ENCODE data around the gene DGKD. TPM values are rescaled to one million over a fixed set of nuclear protein-coding genes. Genes with fewer than 3 reads are reported as not detected.

DGKD gene
- total RNA-seq, 1 experiment from 2014 or later = 41.4 TPM

- TF ChIP-seq CTCF (IDR thresholded peaks at IDR 0.05) = no peak
- no peak for TF ChIP-seq SMAD3 (CRISPR knock-in tag; IDR thresholded peaks at IDR 0.05; ENCODE audit: borderline replicate concordance)
- no peak for TF ChIP-seq ERG (CRISPR knock-in tag; IDR thresholded peaks at IDR 0.05)
These were observed 779 bp downstream of the DGKD start (continued) for GRCh38 chr2:233354971-233355574.

- Mint-ChIP-seq H3K27ac (no peak overlapping the region), H3K4me3 (peak overlapping the region; percentile 80), H3K36me3 (peaks cover 3% of the 10 kb centered on the region; the same call in 1 of the 2 replicates), H3K27me3 (ENCODE audit: low read depth) (peaks cover 36% of the 10 kb centered on the region), H3K4me1 (peaks cover 29% of the 10 kb centered on the region), H3K9me3 (peaks cover 9% of the 10 kb centered on the region)
- ChIA-PET CTCF (interaction anchor here (2.8 kb wide), 1 partner anchor 87 kb away, joined by 9 read pairs; no protein-coding TSS in a partner anchor), POLR2A (no interaction called here)
- no peak for DNase-seq (ENCODE audit: low spot score)
- no peak for ATAC-seq
- TF ChIP-seq CBFB (CRISPR knock-in tag; IDR thresholded peaks at IDR 0.05; ENCODE audit: low read depth) (no peak), ELF4 (CRISPR knock-in tag; IDR thresholded peaks at IDR 0.05; ENCODE audit: low read depth) (no peak), ZNF121 (CRISPR knock-in tag; IDR thresholded peaks at IDR 0.05) (no peak), TCF7 (CRISPR knock-in tag; IDR thresholded peaks at IDR 0.05; ENCODE audit: low read depth) (no peak), RELA (CRISPR knock-in tag; IDR thresholded peaks at IDR 0.05; ENCODE audit: borderline replicate concordance) (no peak), TP53 (CRISPR knock-in tag; IDR thresholded peaks at IDR 0.05) (no peak), ZBTB21 (CRISPR knock-in tag; IDR thresholded peaks at IDR 0.05; ENCODE audit: borderline replicate concordance) (no peak), CREB1 (CRISPR knock-in tag; IDR thresholded peaks at IDR 0.05) (no peak), SMAD3 (CRISPR knock-in tag; IDR thresholded peaks at IDR 0.05; ENCODE audit: borderline replicate concordance) (no peak), MYBL2 (CRISPR knock-in tag; IDR thresholded peaks at IDR 0.05) (no peak), SP1 (CRISPR knock-in tag; conservative IDR thresholded peaks at IDR 0.05) (no peak), NFYB (CRISPR knock-in tag; conservative IDR thresholded peaks at IDR 0.05; ENCODE audit: low read depth) (no peak)
- TF ChIP-seq, protein P1, sequence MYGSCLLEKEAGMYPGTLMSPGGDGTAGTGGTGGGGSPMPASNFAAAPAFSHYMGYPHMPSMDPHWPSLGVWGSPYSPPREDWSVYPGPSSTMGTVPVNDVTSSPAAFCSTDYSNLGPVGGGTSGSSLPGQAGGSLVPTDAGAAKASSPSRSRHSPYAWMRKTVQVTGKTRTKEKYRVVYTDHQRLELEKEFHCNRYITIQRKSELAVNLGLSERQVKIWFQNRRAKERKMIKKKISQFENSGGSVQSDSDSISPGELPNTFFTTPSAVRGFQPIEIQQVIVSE (CRISPR knock-in tag; IDR thresholded peaks at IDR 0.05; ENCODE audit: borderline replicate concordance) = no peak
These were observed 1.6 kb downstream of the DGKD start for GRCh38 chr2:233355916-233356315.

GRCh38 chr2:233356546-233357308, 2.4 kb downstream of the DGKD start:
- H3K4me1 Mint-ChIP-seq = peaks cover 29% of the 10 kb centered on the region
- no peak for DNase-seq (ENCODE audit: low spot score)
- H3K4me3 Mint-ChIP-seq = no peak overlapping the region
- peaks cover 36% of the 10 kb centered on the region for H3K27me3 Mint-ChIP-seq (ENCODE audit: low read depth)
- H3K36me3 Mint-ChIP-seq = peaks cover 3% of the 10 kb centered on the region; the same call in 1 of the 2 replicates
- POLR2A ChIA-PET = interaction anchor here (0.7 kb wide), 1 partner anchor 58 kb away, joined by 6 read pairs; no protein-coding TSS in a partner anchor
- H3K9me3 Mint-ChIP-seq = peaks cover 9% of the 10 kb centered on the region
- no peak for ATAC-seq
- no peak overlapping the region for H3K27ac Mint-ChIP-seq
- CTCF ChIA-PET = interaction anchor here (1.4 to 2.8 kb wide), 2 partner anchors 86 to 92 kb away, joined by 5 to 9 read pairs; no protein-coding TSS in a partner anchor
- TF ChIP-seq PREB (CRISPR knock-in tag; IDR thresholded peaks at IDR 0.05; ENCODE audit: borderline replicate concordance) (no peak), RORB (CRISPR knock-in tag; IDR thresholded peaks at IDR 0.05) (no peak), ZNF423 (CRISPR knock-in tag; IDR thresholded peaks at IDR 0.05) (no peak), ATF1 (CRISPR knock-in tag; IDR thresholded peaks at IDR 0.05) (no peak), HMGA2 (CRISPR knock-in tag; IDR thresholded peaks at IDR 0.05) (no peak), GRHL2 (CRISPR knock-in tag; IDR thresholded peaks at IDR 0.05; ENCODE audit: insufficient replicate concordance, severe bottlenecking) (no peak), FOXP1 (CRISPR knock-in tag; IDR thresholded peaks at IDR 0.05; ENCODE audit: borderline replicate concordance) (no peak)
- TF ChIP-seq, protein P2, sequence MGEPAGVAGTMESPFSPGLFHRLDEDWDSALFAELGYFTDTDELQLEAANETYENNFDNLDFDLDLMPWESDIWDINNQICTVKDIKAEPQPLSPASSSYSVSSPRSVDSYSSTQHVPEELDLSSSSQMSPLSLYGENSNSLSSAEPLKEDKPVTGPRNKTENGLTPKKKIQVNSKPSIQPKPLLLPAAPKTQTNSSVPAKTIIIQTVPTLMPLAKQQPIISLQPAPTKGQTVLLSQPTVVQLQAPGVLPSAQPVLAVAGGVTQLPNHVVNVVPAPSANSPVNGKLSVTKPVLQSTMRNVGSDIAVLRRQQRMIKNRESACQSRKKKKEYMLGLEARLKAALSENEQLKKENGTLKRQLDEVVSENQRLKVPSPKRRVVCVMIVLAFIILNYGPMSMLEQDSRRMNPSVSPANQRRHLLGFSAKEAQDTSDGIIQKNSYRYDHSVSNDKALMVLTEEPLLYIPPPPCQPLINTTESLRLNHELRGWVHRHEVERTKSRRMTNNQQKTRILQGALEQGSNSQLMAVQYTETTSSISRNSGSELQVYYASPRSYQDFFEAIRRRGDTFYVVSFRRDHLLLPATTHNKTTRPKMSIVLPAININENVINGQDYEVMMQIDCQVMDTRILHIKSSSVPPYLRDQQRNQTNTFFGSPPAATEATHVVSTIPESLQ (CRISPR knock-in tag; IDR thresholded peaks at IDR 0.05) = no peak
